Right renal cortex interstitium (tissue), 3 donors: ENCODE results near the gene FAM168A. TPM values are rescaled to one million over a fixed set of nuclear protein-coding genes. Genes with fewer than 3 reads are reported as not detected.

ENCODE experiments used
- DNase-seq, 3 donors: peaks; one replicate each; pipeline ENCODE4 v3.0.0-alpha.2; 2013; ENCODE audit warnings: low read depth in 3 of 3, low spot score in 2 of 3
- polyA plus RNA-seq, 3 donors: library from polyadenylated mRNA; unstranded; fragments of 120-200 nt; gene quantifications; one replicate each; pipeline ENCODE4 v1.2.1, GENCODE V29; 2013; ENCODE audit not compliant: insufficient read length in 3 of 3

FAM168A gene
- polyA plus RNA-seq, 3 donors: 40.3 to 43.6 (median 40.4) TPM

DNA sequence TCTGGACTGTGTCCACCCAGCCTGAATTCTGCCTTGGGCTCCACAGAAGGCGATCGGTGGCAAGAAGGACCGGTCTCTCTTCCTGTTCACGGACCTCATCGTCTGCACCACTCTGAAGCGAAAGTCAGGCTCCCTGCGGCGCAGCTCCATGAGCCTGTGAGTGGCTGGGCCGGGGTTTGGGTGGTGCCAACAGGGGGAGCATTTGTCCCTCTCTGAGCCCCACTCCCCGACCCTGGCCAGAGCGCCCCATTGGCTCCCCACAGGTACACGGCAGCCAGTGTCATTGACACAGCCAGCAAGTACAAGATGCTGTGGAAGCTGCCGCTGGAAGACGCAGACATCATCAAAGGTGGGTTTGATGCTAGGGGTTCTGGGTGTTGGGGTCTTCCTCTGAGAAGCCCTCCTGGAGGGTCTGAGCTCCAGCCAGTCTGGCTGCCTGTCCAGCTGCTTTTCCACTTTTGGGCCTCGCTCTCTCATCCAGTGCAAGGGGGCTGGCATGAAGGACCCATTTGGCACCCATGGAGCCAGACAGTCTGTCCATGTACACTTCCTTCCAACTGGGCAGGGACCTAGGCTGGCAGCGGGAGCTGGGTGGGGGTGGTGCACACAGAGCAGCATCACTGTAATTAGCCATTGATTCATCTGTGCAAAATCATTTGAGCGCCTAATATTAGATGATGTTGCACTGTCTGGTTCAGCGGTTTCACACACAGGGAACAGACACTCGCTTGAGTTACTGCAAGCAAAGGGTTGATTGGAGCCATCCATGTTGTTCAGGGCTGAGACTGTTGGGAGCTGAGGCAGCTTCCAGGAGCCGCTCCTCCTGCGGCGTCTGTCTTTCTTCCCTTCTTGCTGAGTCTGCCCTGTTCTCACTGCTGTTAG is 240.7 kb downstream of the FAM168A start:
- DNase-seq: no peak

DNA sequence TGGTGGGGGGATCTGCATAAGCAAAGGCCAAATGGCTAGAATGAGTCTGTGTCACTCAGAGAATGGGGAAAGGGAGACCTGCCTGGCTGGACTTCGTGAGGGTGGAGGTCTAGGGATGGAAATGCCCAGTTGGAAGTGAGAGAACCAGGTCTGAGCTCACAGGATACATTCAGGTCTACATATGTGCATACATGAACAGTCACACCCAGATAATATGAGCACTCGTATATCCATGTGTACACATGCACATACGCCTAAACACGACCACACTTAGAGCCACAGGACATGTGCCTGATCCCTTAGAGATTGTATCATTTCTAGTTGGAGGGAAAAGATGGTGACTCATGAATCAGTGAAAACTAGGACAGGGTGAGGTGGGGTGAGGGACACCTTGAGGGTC is 242.8 kb downstream of the FAM168A start:
- no peak for DNase-seq

DNA sequence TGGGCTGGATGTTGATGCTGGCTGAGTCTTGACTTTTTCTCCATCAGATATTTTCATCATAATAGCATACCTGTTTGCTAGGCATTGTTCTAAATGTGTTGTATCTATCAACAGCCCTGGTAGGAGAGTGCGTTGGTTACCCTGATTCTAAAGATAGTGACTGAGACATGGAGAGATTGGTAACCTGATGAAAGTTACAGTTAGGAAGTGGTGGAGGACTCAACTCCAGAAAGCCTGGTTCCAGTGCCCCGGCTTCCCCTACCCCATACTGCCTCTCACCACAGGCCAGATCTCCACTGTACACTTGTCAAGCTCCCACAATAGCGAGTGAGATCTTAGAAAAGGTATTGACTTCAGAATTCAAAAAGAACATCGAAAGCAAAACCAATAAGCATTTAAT is 244.5 kb downstream of the FAM168A start:
- DNase-seq: no peak

DNA sequence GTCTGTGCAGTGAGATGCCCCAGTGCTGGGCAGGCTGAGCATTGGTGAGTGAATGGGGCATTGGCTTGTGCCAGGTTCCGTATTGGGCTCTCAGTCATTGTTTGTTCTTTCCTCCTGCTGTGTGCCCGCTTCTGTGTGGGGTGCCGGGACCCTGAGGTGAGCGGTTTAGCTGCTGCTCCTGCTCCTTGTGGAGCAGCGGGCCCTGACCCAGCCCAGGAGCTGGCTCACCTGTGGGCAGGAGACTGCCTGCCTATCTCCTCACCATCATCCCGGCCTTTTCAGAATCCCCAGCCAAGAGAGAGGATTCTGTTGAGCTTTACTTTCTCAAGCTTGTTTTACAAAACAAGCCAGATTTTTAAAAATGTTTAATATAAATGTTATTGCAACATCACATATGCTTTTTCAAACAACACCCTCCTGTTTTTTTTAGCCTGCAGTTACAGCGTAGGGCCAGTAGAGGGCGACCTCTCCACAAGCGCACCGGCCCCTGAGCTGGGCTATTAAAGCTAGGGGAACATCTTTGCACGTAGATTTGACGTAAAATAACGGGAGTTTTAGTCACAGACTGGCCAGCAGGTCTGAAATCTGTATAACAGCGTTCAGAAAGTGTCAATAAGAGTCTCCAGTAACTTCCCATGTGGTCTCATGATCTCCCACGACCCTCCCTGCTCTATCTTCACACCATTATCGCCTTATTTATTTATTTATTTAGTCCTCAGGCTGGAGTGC is 246.8 kb downstream of the FAM168A start:
- DNase-seq: no peak

Other genes starting within 250 kb of the FAM168A start
- 1 to 10 TPM; 2.1 to 2.7 (median 2.1) TPM for gene RELT, start 221.7 kb downstream of the FAM168A start, polyA plus RNA-seq
- 10 to 100 TPM; 12.5 to 17.9 (median 16.8) TPM for gene PLEKHB1, start 48.5 kb upstream of the FAM168A start, polyA plus RNA-seq
- gene RAB6A, start 163.0 kb upstream of the FAM168A start, polyA plus RNA-seq: 100 to 1,000 TPM; 128 to 141 (median 136) TPM
- gene MRPL48, start 189.8 kb upstream of the FAM168A start, polyA plus RNA-seq: 10 to 100 TPM; 73.3 to 75.1 (median 74.2) TPM